Activated CD4-positive, alpha-beta T cell treated with anti-CD3 and anti-CD28 coated beads for 48 hours (primary cell): ENCODE measurements around the gene SPOCK1.

Experiments
- DNase-seq: peaks from one replicate; pipeline ENCODE4 v3.0.0-alpha.2; 2020

Gene SPOCK1

GRCh38 chr5:137216976-137217598 is 282.0 kb downstream of the SPOCK1 start:
- no peak for DNase-seq

GRCh38 chr5:137215780-137216179 is 283.3 kb downstream of the SPOCK1 start:
- DNase-seq = no peak

GRCh38 chr5:137215261-137215660 is 283.9 kb downstream of the SPOCK1 start:
- no peak for DNase-seq

- DNase-seq = no peak
Observed at GRCh38 chr5:137214446-137215189, 284.5 kb downstream of the SPOCK1 start.

GRCh38 chr5:137212471-137212870 is 286.7 kb downstream of the SPOCK1 start:
- no peak for DNase-seq

- DNase-seq = no peak
Observed at GRCh38 chr5:137209232-137209809, 289.8 kb downstream of the SPOCK1 start.

- DNase-seq = no peak
Observed at GRCh38 chr5:137207023-137207760, 291.9 kb downstream of the SPOCK1 start.

GRCh38 chr5:137206030-137206715 is 293.0 kb downstream of the SPOCK1 start:
- no peak for DNase-seq

GRCh38 chr5:137205231-137206027 is 293.7 kb downstream of the SPOCK1 start:
- no peak for DNase-seq

- DNase-seq = no peak
Observed at GRCh38 chr5:137203011-137203632, 296.0 kb downstream of the SPOCK1 start.

GRCh38 chr5:137201876-137202275 is 297.2 kb downstream of the SPOCK1 start:
- no peak for DNase-seq

- DNase-seq = no peak
Observed at GRCh38 chr5:137200906-137201700, 298.0 kb downstream of the SPOCK1 start.

- DNase-seq = no peak
Observed at GRCh38 chr5:137199966-137200365, 299.2 kb downstream of the SPOCK1 start.

- no peak for DNase-seq
Observed at GRCh38 chr5:137199201-137199600, 299.9 kb downstream of the SPOCK1 start.

- no peak for DNase-seq
Observed at GRCh38 chr5:137195483-137195882, 303.6 kb downstream of the SPOCK1 start.

- DNase-seq = no peak
Observed at GRCh38 chr5:137194300-137194699, 304.8 kb downstream of the SPOCK1 start.

GRCh38 chr5:137192293-137192743 is 306.8 kb downstream of the SPOCK1 start:
- DNase-seq = no peak

GRCh38 chr5:137191179-137191578 is 307.9 kb downstream of the SPOCK1 start:
- DNase-seq = no peak

GRCh38 chr5:137190441-137190840 is 308.7 kb downstream of the SPOCK1 start:
- no peak for DNase-seq

- no peak for DNase-seq
Observed at GRCh38 chr5:137190031-137190430, 309.1 kb downstream of the SPOCK1 start.

GRCh38 chr5:137188566-137188965 is 310.6 kb downstream of the SPOCK1 start:
- no peak for DNase-seq
